DOHH2 (cell line): Measurements from ENCODE around the gene AGXT.

Experiments used
- H3F3A ChIP-seq: fragments of 200-600 bp; sonication (generic), shearing (Covaris generic); 2 replicates; pipeline ENCODE4 v1.6.0; 2016; ENCODE audit warnings: antibody characterized with exemption, mild to moderate bottlenecking; ENCODE audit not compliant: control insufficient read depth, insufficient read depth
- H3K27ac ChIP-seq: fragments of 200-600 bp; sonication (generic); 2 replicates; pipeline ENCODE4 v1.5.1; 2014; ENCODE audit warnings: low read depth, mild to moderate bottlenecking, low read length, moderate library complexity
- H3K27me3 ChIP-seq: fragments of 200-600 bp; sonication (generic); 2 replicates; pipeline ENCODE4 v1.6.1; 2014; ENCODE audit warnings: mild to moderate bottlenecking, low read length, mixed read lengths; ENCODE audit not compliant: control insufficient read depth
- H3K36me3 ChIP-seq: fragments of 200-600 bp; sonication (generic); 2 replicates; pipeline ENCODE4 v1.6.1; 2014; ENCODE audit warnings: mild to moderate bottlenecking, low read length, moderate library complexity, mixed read lengths; ENCODE audit not compliant: control insufficient read depth
- H3K4me1 ChIP-seq: fragments of 200-600 bp; sonication (generic); 2 replicates; pipeline ENCODE4 v1.6.1; 2014; ENCODE audit warnings: mild to moderate bottlenecking, low read length, mixed read lengths; ENCODE audit not compliant: control insufficient read depth
- H3K4me2 ChIP-seq: fragments of 200-600 bp; sonication (generic); 2 replicates; pipeline ENCODE4 v1.6.0; 2014; ENCODE audit warnings: mild to moderate bottlenecking, low read length, moderate library complexity
- H3K4me3 ChIP-seq: fragments of 200-600 bp; sonication (generic); 2 replicates; pipeline ENCODE4 v1.5.1; 2014; ENCODE audit warnings: mild to moderate bottlenecking, low read length, mixed read lengths
- H3K79me2 ChIP-seq: fragments of 200-600 bp; sonication (generic); 2 replicates; pipeline ENCODE4 v1.6.1; 2014; ENCODE audit warnings: mild to moderate bottlenecking, low read length, mixed read lengths; ENCODE audit not compliant: control insufficient read depth
- H3K9me2 ChIP-seq: fragments of 200-600 bp; sonication (generic); replicated peaks from 2 replicates; pipeline ENCODE4 v1.6.1; 2014; ENCODE audit warnings: mild to moderate bottlenecking, low read length, mixed read lengths; ENCODE audit not compliant: control insufficient read depth
- H3K9me3 ChIP-seq: fragments of 200-600 bp; sonication (generic); 2 replicates; pipeline ENCODE4 v1.6.1; 2014; ENCODE audit warnings: antibody characterized with exemption, low read length, mixed read lengths; ENCODE audit not compliant: control insufficient read depth, insufficient read depth
- H4K20me1 ChIP-seq: fragments of 200-600 bp; sonication (generic); 2 replicates; pipeline ENCODE4 v1.6.0; 2014; ENCODE audit warnings: low read depth, mild to moderate bottlenecking, antibody characterized with exemption, low read length, moderate library complexity; ENCODE audit not compliant: control insufficient read depth, insufficient read depth
- CTCF ChIP-seq: fragments of 200-600 bp; sonication (generic); IDR thresholded peaks from one replicate; pipeline ENCODE4 v1.5.1; 2014; ENCODE audit warnings: antibody characterized with exemption, mild to moderate bottlenecking, low read depth, low read length; ENCODE audit not compliant: poor library complexity, severe bottlenecking
- EZH2phosphoT487 ChIP-seq: fragments of 200-600 bp; sonication (generic); IDR thresholded peaks from 2 replicates; pipeline ENCODE4 v1.6.1; 2017; ENCODE audit warnings: borderline replicate concordance, mild to moderate bottlenecking, antibody characterized with exemption, low read length, moderate library complexity, mixed read lengths

AGXT gene

GRCh38 chr2:240834377-240834975 is 34.1 kb upstream of the AGXT start:
- no peaks in the 10 kb centered on the region for H3K27me3 ChIP-seq

GRCh38 chr2:240835528-240835927 is 33.1 kb upstream of the AGXT start:
- no peak for TF ChIP-seq CTCF
- no peak for TF ChIP-seq EZH2phosphoT487
- Histone ChIP-seq H3F3A (no peaks in the 10 kb centered on the region), H3K4me3 (no peak overlapping the region), H4K20me1 (no peaks in the 10 kb centered on the region), H3K36me3 (no peaks in the 10 kb centered on the region), H3K79me2 (no peaks in the 10 kb centered on the region), H3K9me2 (no peaks in the 10 kb centered on the region), H3K4me2 (no peak overlapping the region), H3K9me3 (peaks cover 5% of the 10 kb centered on the region; the same call in 1 of the 2 replicates), H3K27ac (no peak overlapping the region), H3K27me3 (no peaks in the 10 kb centered on the region), H3K4me1 (0 out of 2 replicates have a peak, but pooled peaks cover 3% of the 10 kb centered on the region)

More at GRCh38 chr2:240834377-240834975, 34.1 kb upstream of the AGXT start:
- Histone ChIP-seq H3K79me2 (no peaks in the 10 kb centered on the region), H3K4me1 (0 out of 2 replicates have a peak, but pooled peaks cover 3% of the 10 kb centered on the region), H3K9me3 (peaks cover 5% of the 10 kb centered on the region; the same call in 1 of the 2 replicates), H3K4me2 (no peak overlapping the region), H3K9me2 (no peaks in the 10 kb centered on the region), H3K27ac (no peak overlapping the region), H3K36me3 (no peaks in the 10 kb centered on the region), H4K20me1 (no peaks in the 10 kb centered on the region), H3F3A (no peaks in the 10 kb centered on the region), H3K4me3 (no peak overlapping the region)
- no peak for TF ChIP-seq EZH2phosphoT487
- TF ChIP-seq CTCF = no peak

GRCh38 chr2:240836781-240837467 is 31.7 kb upstream of the AGXT start:
- no peaks in the 10 kb centered on the region for H3F3A ChIP-seq
- H3K79me2 ChIP-seq = no peaks in the 10 kb centered on the region
- H4K20me1 ChIP-seq = no peaks in the 10 kb centered on the region
- H3K36me3 ChIP-seq = no peaks in the 10 kb centered on the region
- H3K4me2 ChIP-seq = no peak overlapping the region
- no peaks in the 10 kb centered on the region for H3K27me3 ChIP-seq
- H3K27ac ChIP-seq = no peak overlapping the region
- H3K4me1 ChIP-seq = 0 out of 2 replicates have a peak, but pooled peaks cover 3% of the 10 kb centered on the region
- no peak overlapping the region for H3K4me3 ChIP-seq
- peaks cover 2% of the 10 kb centered on the region; the same call in 1 of the 2 replicates for H3K9me3 ChIP-seq
- no peak for TF ChIP-seq CTCF
- TF ChIP-seq EZH2phosphoT487 = no peak
- H3K9me2 ChIP-seq = no peaks in the 10 kb centered on the region
